ENCODE data around the gene SLN.

DNA sequence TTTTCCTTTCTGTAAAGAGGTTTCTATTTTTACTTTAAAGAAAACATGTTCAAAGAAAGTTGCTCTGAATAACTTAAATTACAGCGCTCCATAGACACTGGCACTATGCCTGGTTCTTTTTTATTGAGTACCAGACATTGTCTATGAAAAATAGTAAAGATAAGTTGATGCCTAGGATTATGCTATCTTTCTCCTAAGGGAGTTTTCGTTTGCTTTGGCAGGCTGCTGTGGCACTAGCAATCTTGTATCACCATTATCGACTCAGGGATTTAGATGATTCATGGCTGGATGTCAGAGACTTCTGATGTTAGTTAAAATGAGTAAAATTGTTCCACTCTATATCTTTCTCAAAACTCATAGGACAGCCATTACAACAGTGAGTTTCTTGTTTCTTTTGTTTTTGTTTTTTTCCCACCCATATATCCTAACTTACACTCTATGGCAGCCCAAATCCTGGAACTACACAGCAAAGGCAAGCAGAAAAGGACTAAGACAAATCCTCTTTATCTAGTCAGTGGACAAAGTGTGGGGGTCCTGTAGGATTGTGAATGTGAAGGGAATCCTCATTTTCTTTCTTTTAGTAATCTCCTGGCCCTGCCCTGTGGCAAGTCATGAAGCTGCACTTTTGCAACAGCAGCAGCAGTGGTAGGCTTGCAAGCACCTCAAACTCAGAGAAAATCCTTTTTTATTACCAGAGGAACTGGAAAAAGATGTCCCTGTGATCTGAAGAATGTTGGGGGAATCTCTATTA, 20.7 kb downstream of the SLN start:
- TF ChIP-seq, protein P1, sequence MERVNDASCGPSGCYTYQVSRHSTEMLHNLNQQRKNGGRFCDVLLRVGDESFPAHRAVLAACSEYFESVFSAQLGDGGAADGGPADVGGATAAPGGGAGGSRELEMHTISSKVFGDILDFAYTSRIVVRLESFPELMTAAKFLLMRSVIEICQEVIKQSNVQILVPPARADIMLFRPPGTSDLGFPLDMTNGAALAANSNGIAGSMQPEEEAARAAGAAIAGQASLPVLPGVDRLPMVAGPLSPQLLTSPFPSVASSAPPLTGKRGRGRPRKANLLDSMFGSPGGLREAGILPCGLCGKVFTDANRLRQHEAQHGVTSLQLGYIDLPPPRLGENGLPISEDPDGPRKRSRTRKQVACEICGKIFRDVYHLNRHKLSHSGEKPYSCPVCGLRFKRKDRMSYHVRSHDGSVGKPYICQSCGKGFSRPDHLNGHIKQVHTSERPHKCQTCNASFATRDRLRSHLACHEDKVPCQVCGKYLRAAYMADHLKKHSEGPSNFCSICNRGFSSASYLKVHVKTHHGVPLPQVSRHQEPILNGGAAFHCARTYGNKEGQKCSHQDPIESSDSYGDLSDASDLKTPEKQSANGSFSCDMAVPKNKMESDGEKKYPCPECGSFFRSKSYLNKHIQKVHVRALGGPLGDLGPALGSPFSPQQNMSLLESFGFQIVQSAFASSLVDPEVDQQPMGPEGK (CRISPR knock-in tag; IDR thresholded peaks at IDR 0.05; ENCODE audit: borderline replicate concordance) = no peak
- TF ChIP-seq GLIS3 (CRISPR knock-in tag; IDR thresholded peaks at IDR 0.05) (no peak), TOX (CRISPR knock-in tag; IDR thresholded peaks at IDR 0.05; ENCODE audit: borderline replicate concordance) (no peak), BACH2 (CRISPR knock-in tag; IDR thresholded peaks at IDR 0.05; ENCODE audit: borderline replicate concordance) (no peak)
- TF ChIP-seq, protein P2, sequence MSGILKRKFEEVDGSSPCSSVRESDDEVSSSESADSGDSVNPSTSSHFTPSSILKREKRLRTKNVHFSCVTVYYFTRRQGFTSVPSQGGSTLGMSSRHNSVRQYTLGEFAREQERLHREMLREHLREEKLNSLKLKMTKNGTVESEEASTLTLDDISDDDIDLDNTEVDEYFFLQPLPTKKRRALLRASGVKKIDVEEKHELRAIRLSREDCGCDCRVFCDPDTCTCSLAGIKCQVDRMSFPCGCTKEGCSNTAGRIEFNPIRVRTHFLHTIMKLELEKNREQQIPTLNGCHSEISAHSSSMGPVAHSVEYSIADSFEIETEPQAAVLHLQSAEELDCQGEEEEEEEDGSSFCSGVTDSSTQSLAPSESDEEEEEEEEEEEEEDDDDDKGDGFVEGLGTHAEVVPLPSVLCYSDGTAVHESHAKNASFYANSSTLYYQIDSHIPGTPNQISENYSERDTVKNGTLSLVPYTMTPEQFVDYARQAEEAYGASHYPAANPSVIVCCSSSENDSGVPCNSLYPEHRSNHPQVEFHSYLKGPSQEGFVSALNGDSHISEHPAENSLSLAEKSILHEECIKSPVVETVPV (CRISPR knock-in tag; IDR thresholded peaks at IDR 0.05) = no peak
- TF ChIP-seq, protein P3, sequence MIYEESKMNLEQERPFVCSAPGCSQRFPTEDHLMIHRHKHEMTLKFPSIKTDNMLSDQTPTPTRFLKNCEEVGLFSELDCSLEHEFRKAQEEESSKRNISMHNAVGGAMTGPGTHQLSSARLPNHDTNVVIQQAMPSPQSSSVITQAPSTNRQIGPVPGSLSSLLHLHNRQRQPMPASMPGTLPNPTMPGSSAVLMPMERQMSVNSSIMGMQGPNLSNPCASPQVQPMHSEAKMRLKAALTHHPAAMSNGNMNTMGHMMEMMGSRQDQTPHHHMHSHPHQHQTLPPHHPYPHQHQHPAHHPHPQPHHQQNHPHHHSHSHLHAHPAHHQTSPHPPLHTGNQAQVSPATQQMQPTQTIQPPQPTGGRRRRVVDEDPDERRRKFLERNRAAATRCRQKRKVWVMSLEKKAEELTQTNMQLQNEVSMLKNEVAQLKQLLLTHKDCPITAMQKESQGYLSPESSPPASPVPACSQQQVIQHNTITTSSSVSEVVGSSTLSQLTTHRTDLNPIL (CRISPR knock-in tag; IDR thresholded peaks at IDR 0.05; ENCODE audit: low read depth) = no peak
